Ectodermal cell (in vitro differentiated cells): ENCODE results near the gene NUAK1.
A peak's percentile ranks its signal among the peaks of the same experiment; 100 is the strongest.

Source experiments
- H3K27ac ChIP-seq: 2 replicates; pipeline ENCODE4 v1.7.0; 2013; ENCODE audit warnings: mild to moderate bottlenecking, low read depth, low read length; ENCODE audit not compliant: insufficient read depth, poor library complexity, severe bottlenecking
- H3K27me3 ChIP-seq: 2 replicates; pipeline ENCODE4 v1.7.0; 2013; ENCODE audit warnings: mild to moderate bottlenecking, low read length; ENCODE audit not compliant: insufficient read depth, control insufficient read depth, poor library complexity, severe bottlenecking
- H3K36me3 ChIP-seq: one replicate; pipeline ENCODE4 v1.7.0; 2013; ENCODE audit warnings: low read length; ENCODE audit not compliant: control insufficient read depth, insufficient read depth
- H3K4me1 ChIP-seq: one replicate; pipeline ENCODE4 v1.7.0; 2013; ENCODE audit warnings: low read length; ENCODE audit not compliant: control insufficient read depth, insufficient read depth
- H3K4me3 ChIP-seq: 2 replicates; pipeline ENCODE4 v1.7.0; 2013; ENCODE audit warnings: low read depth, low read length, control low read depth; ENCODE audit not compliant: insufficient read depth
- H3K9me3 ChIP-seq: 2 replicates; pipeline ENCODE4 v1.7.0; 2013; ENCODE audit warnings: mild to moderate bottlenecking, low read length, moderate library complexity; ENCODE audit not compliant: control insufficient read depth
- WGBS, 2 experiments: methylation state at CpG; one replicate each; pipeline ENCODE4 v1.1.7; 2013; ENCODE audit warnings: missing lambda C conversion rate in 2 of 2; 5-methylcytosine and 5-hydroxymethylcytosine counted together

NUAK1 gene

GRCh38 chr12:106123110-106123509, 15.6 kb downstream of the NUAK1 start:
- WGBS, 2 experiments = 94 to 96% methylated on average over 4 of the region's 5 CpGs

DNA sequence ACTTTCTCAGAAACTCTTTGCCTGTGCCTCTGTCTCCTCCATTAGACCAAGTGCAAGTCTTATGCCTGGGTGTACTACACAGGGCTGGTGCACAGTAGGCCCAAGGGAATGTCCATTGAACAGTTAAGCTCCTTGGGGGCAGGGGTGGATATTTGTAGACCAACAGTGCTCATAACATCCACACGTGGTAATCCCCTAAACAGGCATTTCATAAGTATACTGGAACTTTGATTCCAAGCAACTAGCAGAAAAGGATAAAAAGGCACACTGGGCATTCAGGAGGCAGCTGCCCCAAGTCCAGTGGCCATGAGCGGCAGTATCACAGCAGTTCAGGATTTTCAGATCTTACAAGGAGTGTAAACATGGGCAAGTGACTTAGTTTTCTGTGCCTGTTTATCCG, 16.8 kb downstream of the NUAK1 start:
- Histone ChIP-seq H3K9me3 (no peaks in the 10 kb centered on the region), H3K4me3 (no peak overlapping the region), H3K27ac (no peak overlapping the region), H3K4me1 (peaks cover 7% of the 10 kb centered on the region), H3K27me3 (no peaks in the 10 kb centered on the region), H3K36me3 (no peaks in the 10 kb centered on the region)
- 91% methylated on average over 3 of the region's 3 CpGs for WGBS, 2 experiments

More at GRCh38 chr12:106123110-106123509, 15.6 kb downstream of the NUAK1 start:
- Histone ChIP-seq H3K9me3 (no peaks in the 10 kb centered on the region), H3K36me3 (no peaks in the 10 kb centered on the region), H3K4me3 (no peak overlapping the region), H3K27ac (no peak overlapping the region), H3K4me1 (peaks cover 7% of the 10 kb centered on the region), H3K27me3 (no peaks in the 10 kb centered on the region)

DNA sequence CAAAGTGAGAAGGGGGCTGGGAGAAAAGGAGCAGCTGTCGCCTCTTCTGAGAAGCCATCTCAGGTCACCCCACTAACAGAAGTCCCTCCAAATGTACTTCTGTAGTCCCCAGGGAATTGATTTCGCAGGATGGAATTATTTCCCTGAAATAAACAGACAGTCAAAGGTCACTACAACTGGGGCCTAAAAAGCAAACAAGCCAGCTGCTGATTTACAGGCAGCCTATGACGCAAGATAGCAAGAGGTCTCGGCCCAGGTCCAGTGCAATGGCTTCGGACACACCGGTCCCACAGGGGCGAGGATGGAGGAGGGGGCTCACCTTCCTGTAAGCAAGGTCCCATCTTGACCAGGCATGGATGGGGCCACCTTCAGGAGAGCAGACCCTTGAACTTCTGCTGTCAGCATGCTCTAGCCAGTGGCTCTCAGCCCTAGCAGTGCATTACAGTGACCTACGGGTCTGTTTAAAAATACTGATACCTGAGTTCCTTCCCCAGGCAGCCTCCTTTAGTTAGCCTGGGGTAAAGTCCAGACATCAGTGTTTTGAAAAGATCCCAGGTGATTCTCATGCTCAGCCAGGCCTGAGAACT, 18.1 kb downstream of the NUAK1 start:
- H3K36me3 ChIP-seq = no peaks in the 10 kb centered on the region
- WGBS, 2 experiments = 95 to 98% methylated on average over 8 of the region's 8 CpGs
- H3K4me3 ChIP-seq = no peak overlapping the region
- H3K4me1 ChIP-seq = peaks cover 9% of the 10 kb centered on the region
- no peaks in the 10 kb centered on the region for H3K9me3 ChIP-seq
- H3K27ac ChIP-seq = no peak overlapping the region
- H3K27me3 ChIP-seq = no peaks in the 10 kb centered on the region

DNA sequence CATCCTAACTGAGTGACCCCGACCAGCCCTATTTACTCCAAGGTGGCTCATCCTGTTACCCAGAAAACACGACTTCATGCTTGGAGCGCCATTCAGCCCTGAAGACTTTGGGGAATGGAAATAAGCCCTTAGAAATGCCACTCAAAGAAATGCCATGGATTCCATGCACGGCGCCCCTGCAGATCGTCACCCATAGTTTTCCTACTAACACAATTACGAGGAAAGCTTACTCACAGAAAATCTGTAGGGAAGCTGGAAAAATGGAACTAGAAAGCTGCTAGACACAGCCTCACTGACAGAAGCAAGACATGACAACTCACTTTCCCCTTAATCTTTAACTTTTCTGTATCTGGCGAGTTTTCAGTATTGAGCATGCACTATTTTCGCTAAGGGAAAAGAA, 19.5 kb downstream of the NUAK1 start:
- peaks cover 21% of the 10 kb centered on the region for H3K4me1 ChIP-seq
- no peaks in the 10 kb centered on the region for H3K9me3 ChIP-seq
- no peak overlapping the region for H3K27ac ChIP-seq

DNA sequence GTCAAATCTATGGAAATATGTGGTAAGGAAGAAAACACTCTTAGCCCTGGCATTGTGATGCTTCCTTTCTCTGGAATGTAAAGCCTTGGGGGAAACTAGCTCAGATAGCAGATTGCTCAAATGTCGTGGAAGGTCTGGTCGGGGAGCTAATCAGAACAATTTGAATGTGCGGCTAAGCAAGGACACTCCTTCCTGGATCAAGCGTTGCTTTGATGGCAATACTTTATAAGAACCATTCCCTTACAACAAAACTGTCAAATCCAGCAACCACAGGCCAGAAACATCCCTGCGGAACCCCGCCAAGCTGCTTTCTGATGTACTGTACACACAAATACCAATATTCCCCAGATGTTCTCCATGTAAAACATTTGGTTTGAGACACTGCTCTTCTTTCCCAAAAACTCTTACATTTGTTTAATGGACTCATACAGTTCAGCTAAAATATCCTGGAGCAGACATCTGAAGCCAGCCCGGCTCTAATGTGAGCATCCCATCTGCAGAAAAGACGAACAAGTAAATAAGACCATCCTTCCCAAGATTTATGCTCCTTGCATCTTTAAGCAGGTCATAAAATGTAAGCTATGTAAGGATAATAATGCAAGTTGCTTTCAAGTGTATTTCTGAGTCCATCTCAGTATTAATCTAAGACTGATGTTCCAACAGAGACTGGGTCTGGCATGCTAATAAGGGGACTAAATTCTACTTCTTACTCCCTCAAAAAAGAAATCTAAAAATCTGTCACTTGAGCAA, 20.2 kb downstream of the NUAK1 start:
- Histone ChIP-seq H3K4me3 (no peak overlapping the region), H3K27me3 (no peaks in the 10 kb centered on the region), H3K9me3 (no peaks in the 10 kb centered on the region), H3K36me3 (no peaks in the 10 kb centered on the region), H3K27ac (no peak overlapping the region), H3K4me1 (peaks cover 26% of the 10 kb centered on the region)
- WGBS, 2 experiments = 92% methylated on average over 8 of the region's 8 CpGs

More for the DNA sequence above, 19.5 kb downstream of the NUAK1 start:
- Histone ChIP-seq H3K4me3 (no peak overlapping the region), H3K27me3 (no peaks in the 10 kb centered on the region), H3K36me3 (no peaks in the 10 kb centered on the region)
- WGBS, 2 experiments = 81 to 83% methylated on average over 8 to 9 of the region's 9 CpGs

- Histone ChIP-seq H3K27me3 (no peaks in the 10 kb centered on the region), H3K4me3 (no peak overlapping the region), H3K4me1 (peaks cover 54% of the 10 kb centered on the region), H3K36me3 (no peaks in the 10 kb centered on the region), H3K9me3 (no peaks in the 10 kb centered on the region), H3K27ac (peak overlapping the region; percentile 9)
- WGBS, 2 experiments = 30 to 36% methylated on average over 11 of the region's 11 CpGs
These were observed 23.3 kb downstream of the NUAK1 start for GRCh38 chr12:106115440-106115839.

DNA sequence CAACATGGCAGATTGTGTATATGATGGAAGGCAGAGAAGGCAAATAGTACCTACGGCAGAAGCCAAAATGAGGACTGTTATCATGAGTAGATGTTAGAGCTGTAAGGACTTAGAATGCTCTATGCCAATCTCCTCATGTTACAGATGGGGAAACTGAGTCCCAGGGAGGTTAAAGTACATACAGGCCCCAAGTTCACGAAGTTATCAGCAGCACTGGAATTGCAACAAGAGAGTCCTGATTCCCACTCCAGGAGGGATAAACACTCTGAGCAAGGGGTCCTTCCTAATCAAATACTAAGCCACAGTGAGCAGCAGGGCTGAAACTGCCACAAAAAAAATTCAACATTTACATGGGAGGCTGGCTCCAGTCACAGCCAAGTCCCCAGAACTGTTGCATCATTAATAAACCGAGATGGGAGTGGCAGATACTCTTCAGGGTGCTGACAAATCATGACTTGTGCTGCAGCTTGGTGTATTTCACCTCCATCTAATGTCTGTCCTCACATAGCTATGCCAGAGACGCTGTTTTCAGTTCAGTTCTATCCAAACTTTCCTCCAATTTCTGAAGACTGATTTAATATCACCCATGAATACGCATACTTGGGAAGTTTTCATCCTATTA, 24.2 kb downstream of the NUAK1 start:
- no peak overlapping the region for H3K27ac ChIP-seq
- H3K36me3 ChIP-seq = no peaks in the 10 kb centered on the region
- no peaks in the 10 kb centered on the region for H3K9me3 ChIP-seq
- H3K4me3 ChIP-seq = no peak overlapping the region
- peaks cover 57% of the 10 kb centered on the region for H3K4me1 ChIP-seq
- WGBS, 2 experiments = 93% methylated on average over 5 of the region's 5 CpGs
- no peaks in the 10 kb centered on the region for H3K27me3 ChIP-seq

GRCh38 chr12:106113824-106114446, 24.8 kb downstream of the NUAK1 start:
- Histone ChIP-seq H3K36me3 (no peaks in the 10 kb centered on the region), H3K27me3 (no peaks in the 10 kb centered on the region), H3K4me3 (no peak overlapping the region), H3K4me1 (peaks cover 61% of the 10 kb centered on the region), H3K27ac (no peak overlapping the region), H3K9me3 (no peaks in the 10 kb centered on the region)
- WGBS, 2 experiments = 95% methylated on average over 10 of the region's 10 CpGs

DNA sequence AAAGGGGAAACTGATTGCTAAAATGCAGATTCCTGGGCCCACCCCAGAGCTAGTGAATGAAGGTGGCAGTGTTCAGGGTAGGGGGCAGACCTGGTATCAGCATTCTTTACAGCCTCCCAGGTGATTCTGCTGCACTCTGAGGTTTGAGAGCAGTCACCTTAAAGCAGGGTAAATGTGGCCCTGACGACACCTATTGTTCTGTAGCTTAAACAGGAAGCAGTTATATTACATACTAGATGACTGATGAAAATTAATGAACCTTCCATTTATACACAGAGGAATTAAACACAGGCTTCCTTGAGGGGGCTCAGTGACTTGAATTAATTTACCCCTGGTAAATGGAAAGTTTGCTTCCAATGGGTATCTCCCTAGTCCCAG, 25.3 kb downstream of the NUAK1 start:
- WGBS, 2 experiments = 83% methylated on average over 1 of the region's 1 CpG; no CpG with 5 or more reads in 1 of the 2 experiments
- Histone ChIP-seq H3K4me1 (peaks cover 66% of the 10 kb centered on the region), H3K4me3 (no peak overlapping the region), H3K9me3 (no peaks in the 10 kb centered on the region), H3K27me3 (no peaks in the 10 kb centered on the region), H3K36me3 (no peaks in the 10 kb centered on the region), H3K27ac (no peak overlapping the region)

DNA sequence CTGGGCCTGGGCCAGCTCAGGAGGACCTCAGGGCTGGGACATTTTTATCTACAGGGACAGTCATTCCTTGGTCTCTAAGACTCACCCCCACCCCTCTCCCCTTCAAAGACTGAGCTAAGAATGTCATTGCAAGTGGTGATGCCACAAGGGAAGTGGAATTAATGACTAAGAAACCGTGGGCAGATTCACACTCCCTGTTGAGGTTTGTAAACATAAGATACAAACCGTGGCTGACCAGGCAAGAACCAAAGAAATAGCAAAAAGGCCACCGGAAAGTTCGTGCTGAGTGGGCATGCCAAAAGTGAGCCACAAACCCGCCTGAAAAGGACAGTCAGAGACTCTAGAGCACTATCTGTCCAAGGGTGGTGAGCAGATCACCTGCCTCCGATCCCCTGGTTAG, 25.7 kb downstream of the NUAK1 start:
- Histone ChIP-seq H3K4me1 (peaks cover 70% of the 10 kb centered on the region), H3K36me3 (no peaks in the 10 kb centered on the region), H3K27me3 (no peaks in the 10 kb centered on the region), H3K27ac (no peak overlapping the region), H3K9me3 (no peaks in the 10 kb centered on the region), H3K4me3 (no peak overlapping the region)
- 77 to 81% methylated on average over 6 of the region's 6 CpGs for WGBS, 2 experiments
